SK-N-SH treated with all-trans-retinoic acid at 6 μM for 48 hours (cell line): ENCODE results near the gene RNF26.

Experiments used
- ATAC-seq: fragments of 200-7000 bp; cut with Tn5 transposase; 3 replicates; pipeline ENCODE4 v1.9.1; 2020; ENCODE audit warnings: mild to moderate bottlenecking, moderate library complexity
- ARNTL ChIP-seq: fragments of 450-650 bp; formaldehyde crosslinking; IDR thresholded peaks from 2 replicates; pipeline ENCODE4 v1.5.0; 2020; ENCODE audit warnings: low read depth, mild to moderate bottlenecking, moderate library complexity, borderline replicate concordance
- BACH2 ChIP-seq: fragments of 250-450 bp; sonication (Bioruptor Pico); IDR thresholded peaks from 2 replicates; pipeline ENCODE4 v1.9.0; 2021; ENCODE audit warnings: mild to moderate bottlenecking, borderline replicate concordance
- CSDC2 ChIP-seq: fragments of 250-450 bp; sonication (Bioruptor Pico); IDR thresholded peaks from 2 replicates; pipeline ENCODE4 v1.5.0; 2020; ENCODE audit warnings: mild to moderate bottlenecking, moderate library complexity
- ESRRG ChIP-seq: fragments of 250-450 bp; sonication (Bioruptor Pico); IDR thresholded peaks from 2 replicates; pipeline ENCODE4 v1.6.1; 2021; ENCODE audit warnings: mild to moderate bottlenecking
- GLIS3 ChIP-seq: fragments of 250-450 bp; sonication (Bioruptor Pico); IDR thresholded peaks from 2 replicates; pipeline ENCODE4 v1.5.0; 2020; ENCODE audit warnings: mild to moderate bottlenecking, moderate library complexity
- ISL1 ChIP-seq: fragments of 250-450 bp; sonication (Bioruptor Pico); IDR thresholded peaks from 2 replicates; pipeline ENCODE4 v2.1.2; 2022; ENCODE audit warnings: mild to moderate bottlenecking, moderate library complexity
- OSR1 ChIP-seq: fragments of 250-450 bp; sonication (Bioruptor Pico); IDR thresholded peaks from 2 replicates; pipeline ENCODE4 v1.8.0; 2022; ENCODE audit warnings: moderate library complexity, mild to moderate bottlenecking, inconsistent platforms
- RARB ChIP-seq: fragments of 250-450 bp; sonication (Bioruptor Pico); IDR thresholded peaks from 2 replicates; pipeline ENCODE4 v1.8.0; 2021; ENCODE audit warnings: mild to moderate bottlenecking, moderate library complexity
- SNAI2 ChIP-seq: fragments of 250-450 bp; sonication (Bioruptor Pico); IDR thresholded peaks from 2 replicates; pipeline ENCODE4 v1.5.0; 2020; ENCODE audit warnings: mild to moderate bottlenecking, moderate library complexity
- TCF4 ChIP-seq: fragments of 250-450 bp; sonication (Bioruptor Pico); IDR thresholded peaks from 2 replicates; pipeline ENCODE4 v1.8.0; 2021; ENCODE audit warnings: mild to moderate bottlenecking, moderate library complexity, borderline replicate concordance
- TOX ChIP-seq: fragments of 250-450 bp; sonication (Bioruptor Pico); IDR thresholded peaks from 2 replicates; pipeline ENCODE4 v1.8.0; 2021; ENCODE audit warnings: mild to moderate bottlenecking, moderate library complexity, borderline replicate concordance
- ZC3H10 ChIP-seq: fragments of 250-450 bp; sonication (Bioruptor Pico); IDR thresholded peaks from 2 replicates; pipeline ENCODE4 v1.5.1; 2021; ENCODE audit warnings: mild to moderate bottlenecking, moderate library complexity
- ZFP3 ChIP-seq: fragments of 250-450 bp; sonication (Bioruptor Pico); IDR thresholded peaks from 2 replicates; pipeline ENCODE4 v1.5.0; 2020; ENCODE audit warnings: mild to moderate bottlenecking, moderate library complexity
- ZFP30 ChIP-seq: fragments of 450-650 bp; formaldehyde crosslinking; IDR thresholded peaks from 2 replicates; pipeline ENCODE4 v1.5.0; 2022; ENCODE audit warnings: mild to moderate bottlenecking, moderate library complexity
- ZNF565 ChIP-seq: fragments of 450-650 bp; formaldehyde crosslinking; conservative IDR thresholded peaks from 2 replicates; pipeline ENCODE4 v1.5.0; 2020; ENCODE audit warnings: low read depth, mild to moderate bottlenecking, moderate library complexity
- ZNF70 ChIP-seq: fragments of 450-650 bp; formaldehyde crosslinking; IDR thresholded peaks from 2 replicates; pipeline ENCODE4 v1.5.0; 2020; ENCODE audit warnings: mild to moderate bottlenecking, moderate library complexity
- ZNF8 ChIP-seq: fragments of 450-650 bp; formaldehyde crosslinking; IDR thresholded peaks from 2 replicates; pipeline ENCODE4 v1.5.0; 2020; ENCODE audit warnings: mild to moderate bottlenecking, moderate library complexity
- TF ChIP-seq, protein P1 (sequence below): fragments of 250-450 bp; sonication (Bioruptor Pico); IDR thresholded peaks from 2 replicates; pipeline ENCODE4 v1.5.1; 2021; ENCODE audit warnings: mild to moderate bottlenecking, moderate library complexity
- TF ChIP-seq, protein P2 (sequence below): fragments of 250-450 bp; sonication (Bioruptor Pico); IDR thresholded peaks from 2 replicates; pipeline ENCODE4 v1.5.1; 2020; ENCODE audit warnings: low read depth, mild to moderate bottlenecking, moderate library complexity
- TF ChIP-seq, protein P3 (sequence below): fragments of 250-450 bp; sonication (Bioruptor Pico); IDR thresholded peaks from 2 replicates; pipeline ENCODE4 v1.5.0; 2020; ENCODE audit warnings: mild to moderate bottlenecking, moderate library complexity
- TF ChIP-seq, protein P4 (sequence below): fragments of 250-450 bp; sonication (Bioruptor Pico); IDR thresholded peaks from 2 replicates; pipeline ENCODE4 v1.8.0; 2021; ENCODE audit warnings: low read depth, mild to moderate bottlenecking, moderate library complexity, borderline replicate concordance

The RNF26 gene

DNA sequence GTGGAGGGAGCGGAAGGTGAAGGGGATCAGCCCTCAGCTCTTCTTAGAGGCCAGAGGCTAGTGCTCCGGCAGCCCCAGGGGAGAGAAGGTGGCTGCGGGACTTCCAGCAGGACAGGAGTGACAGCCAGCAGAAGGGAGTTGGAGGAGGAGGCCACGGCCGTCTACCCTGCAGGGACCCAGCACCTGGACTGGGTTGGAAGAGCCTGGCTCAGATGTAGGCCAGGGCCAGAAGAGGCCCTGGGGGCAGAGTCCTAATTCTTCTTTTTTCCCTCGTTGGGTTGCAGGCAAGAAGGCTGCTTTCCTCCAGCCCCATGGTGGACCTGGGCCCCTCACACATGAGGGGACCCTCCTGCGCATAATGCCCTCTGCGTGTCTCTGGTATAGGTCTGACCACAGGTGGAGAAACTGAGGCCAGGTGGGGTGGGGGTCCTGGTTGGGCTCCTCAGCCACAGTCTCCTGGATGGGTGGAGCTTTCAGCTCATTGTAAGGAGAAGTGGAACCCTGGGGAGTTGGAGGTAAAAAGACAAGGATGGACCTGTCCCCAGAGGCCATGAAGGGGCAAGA, 15.1 kb upstream of the RNF26 start:
- no peak for ATAC-seq
- no peak for TF ChIP-seq ZNF70 (CRISPR knock-in tag)
- TF ChIP-seq ISL1 (CRISPR knock-in tag): no peak
- TF ChIP-seq ZC3H10 (CRISPR knock-in tag): no peak
- TF ChIP-seq, protein P1, sequence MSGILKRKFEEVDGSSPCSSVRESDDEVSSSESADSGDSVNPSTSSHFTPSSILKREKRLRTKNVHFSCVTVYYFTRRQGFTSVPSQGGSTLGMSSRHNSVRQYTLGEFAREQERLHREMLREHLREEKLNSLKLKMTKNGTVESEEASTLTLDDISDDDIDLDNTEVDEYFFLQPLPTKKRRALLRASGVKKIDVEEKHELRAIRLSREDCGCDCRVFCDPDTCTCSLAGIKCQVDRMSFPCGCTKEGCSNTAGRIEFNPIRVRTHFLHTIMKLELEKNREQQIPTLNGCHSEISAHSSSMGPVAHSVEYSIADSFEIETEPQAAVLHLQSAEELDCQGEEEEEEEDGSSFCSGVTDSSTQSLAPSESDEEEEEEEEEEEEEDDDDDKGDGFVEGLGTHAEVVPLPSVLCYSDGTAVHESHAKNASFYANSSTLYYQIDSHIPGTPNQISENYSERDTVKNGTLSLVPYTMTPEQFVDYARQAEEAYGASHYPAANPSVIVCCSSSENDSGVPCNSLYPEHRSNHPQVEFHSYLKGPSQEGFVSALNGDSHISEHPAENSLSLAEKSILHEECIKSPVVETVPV (CRISPR knock-in tag): no peak
- no peak for TF ChIP-seq TOX (CRISPR knock-in tag)
- no peak for TF ChIP-seq CSDC2
- TF ChIP-seq ZFP30: no peak
- TF ChIP-seq ZNF8 (CRISPR knock-in tag): no peak
- no peak for TF ChIP-seq RARB (CRISPR knock-in tag)
- no peak for TF ChIP-seq ZNF565
- TF ChIP-seq, protein P2, sequence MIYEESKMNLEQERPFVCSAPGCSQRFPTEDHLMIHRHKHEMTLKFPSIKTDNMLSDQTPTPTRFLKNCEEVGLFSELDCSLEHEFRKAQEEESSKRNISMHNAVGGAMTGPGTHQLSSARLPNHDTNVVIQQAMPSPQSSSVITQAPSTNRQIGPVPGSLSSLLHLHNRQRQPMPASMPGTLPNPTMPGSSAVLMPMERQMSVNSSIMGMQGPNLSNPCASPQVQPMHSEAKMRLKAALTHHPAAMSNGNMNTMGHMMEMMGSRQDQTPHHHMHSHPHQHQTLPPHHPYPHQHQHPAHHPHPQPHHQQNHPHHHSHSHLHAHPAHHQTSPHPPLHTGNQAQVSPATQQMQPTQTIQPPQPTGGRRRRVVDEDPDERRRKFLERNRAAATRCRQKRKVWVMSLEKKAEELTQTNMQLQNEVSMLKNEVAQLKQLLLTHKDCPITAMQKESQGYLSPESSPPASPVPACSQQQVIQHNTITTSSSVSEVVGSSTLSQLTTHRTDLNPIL (CRISPR knock-in tag): no peak
- no peak for TF ChIP-seq ESRRG (CRISPR knock-in tag)
- no peak for TF ChIP-seq OSR1 (CRISPR knock-in tag)
- TF ChIP-seq, all 23 proteins: peak for 0

DNA sequence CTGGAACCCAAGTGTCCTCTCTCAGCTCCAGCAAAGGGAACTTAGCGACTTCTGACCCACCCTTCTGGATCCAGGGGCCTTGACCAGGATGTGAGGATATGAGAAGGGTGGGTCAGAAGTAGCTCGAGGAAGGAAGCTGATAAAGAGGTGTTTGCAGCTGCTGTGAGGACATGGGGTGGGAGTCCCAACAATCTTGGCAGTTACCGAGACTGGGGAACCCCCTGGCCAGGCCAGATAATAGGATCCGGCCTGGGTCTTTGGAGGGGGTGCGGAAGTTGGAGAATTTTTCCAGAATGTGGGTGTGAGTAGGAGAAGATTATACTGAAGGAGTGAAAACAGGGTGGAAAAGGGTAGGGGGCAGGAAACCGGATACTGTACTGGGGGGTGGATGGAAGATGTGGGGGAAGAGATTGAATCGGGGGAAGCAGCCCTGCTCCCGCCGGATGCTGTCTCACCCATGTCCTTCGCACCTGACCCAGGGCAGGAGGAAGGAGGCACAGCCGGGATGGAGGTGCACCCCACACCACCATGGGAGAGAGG, 14.6 kb upstream of the RNF26 start:
- no peak for ATAC-seq
- no peak for TF ChIP-seq TCF4
- no peak for TF ChIP-seq BACH2 (CRISPR knock-in tag)
- TF ChIP-seq TOX (CRISPR knock-in tag): no peak
- TF ChIP-seq, protein P3, sequence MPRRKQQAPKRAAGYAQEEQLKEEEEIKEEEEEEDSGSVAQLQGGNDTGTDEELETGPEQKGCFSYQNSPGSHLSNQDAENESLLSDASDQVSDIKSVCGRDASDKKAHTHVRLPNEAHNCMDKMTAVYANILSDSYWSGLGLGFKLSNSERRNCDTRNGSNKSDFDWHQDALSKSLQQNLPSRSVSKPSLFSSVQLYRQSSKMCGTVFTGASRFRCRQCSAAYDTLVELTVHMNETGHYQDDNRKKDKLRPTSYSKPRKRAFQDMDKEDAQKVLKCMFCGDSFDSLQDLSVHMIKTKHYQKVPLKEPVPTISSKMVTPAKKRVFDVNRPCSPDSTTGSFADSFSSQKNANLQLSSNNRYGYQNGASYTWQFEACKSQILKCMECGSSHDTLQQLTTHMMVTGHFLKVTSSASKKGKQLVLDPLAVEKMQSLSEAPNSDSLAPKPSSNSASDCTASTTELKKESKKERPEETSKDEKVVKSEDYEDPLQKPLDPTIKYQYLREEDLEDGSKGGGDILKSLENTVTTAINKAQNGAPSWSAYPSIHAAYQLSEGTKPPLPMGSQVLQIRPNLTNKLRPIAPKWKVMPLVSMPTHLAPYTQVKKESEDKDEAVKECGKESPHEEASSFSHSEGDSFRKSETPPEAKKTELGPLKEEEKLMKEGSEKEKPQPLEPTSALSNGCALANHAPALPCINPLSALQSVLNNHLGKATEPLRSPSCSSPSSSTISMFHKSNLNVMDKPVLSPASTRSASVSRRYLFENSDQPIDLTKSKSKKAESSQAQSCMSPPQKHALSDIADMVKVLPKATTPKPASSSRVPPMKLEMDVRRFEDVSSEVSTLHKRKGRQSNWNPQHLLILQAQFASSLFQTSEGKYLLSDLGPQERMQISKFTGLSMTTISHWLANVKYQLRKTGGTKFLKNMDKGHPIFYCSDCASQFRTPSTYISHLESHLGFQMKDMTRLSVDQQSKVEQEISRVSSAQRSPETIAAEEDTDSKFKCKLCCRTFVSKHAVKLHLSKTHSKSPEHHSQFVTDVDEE: no peak
- TF ChIP-seq ZC3H10 (CRISPR knock-in tag): no peak
- TF ChIP-seq ZFP30: no peak
- no peak for TF ChIP-seq CSDC2
- no peak for TF ChIP-seq RARB (CRISPR knock-in tag)
- no peak for TF ChIP-seq SNAI2
- no peak for TF ChIP-seq GLIS3
- TF ChIP-seq, protein P4, sequence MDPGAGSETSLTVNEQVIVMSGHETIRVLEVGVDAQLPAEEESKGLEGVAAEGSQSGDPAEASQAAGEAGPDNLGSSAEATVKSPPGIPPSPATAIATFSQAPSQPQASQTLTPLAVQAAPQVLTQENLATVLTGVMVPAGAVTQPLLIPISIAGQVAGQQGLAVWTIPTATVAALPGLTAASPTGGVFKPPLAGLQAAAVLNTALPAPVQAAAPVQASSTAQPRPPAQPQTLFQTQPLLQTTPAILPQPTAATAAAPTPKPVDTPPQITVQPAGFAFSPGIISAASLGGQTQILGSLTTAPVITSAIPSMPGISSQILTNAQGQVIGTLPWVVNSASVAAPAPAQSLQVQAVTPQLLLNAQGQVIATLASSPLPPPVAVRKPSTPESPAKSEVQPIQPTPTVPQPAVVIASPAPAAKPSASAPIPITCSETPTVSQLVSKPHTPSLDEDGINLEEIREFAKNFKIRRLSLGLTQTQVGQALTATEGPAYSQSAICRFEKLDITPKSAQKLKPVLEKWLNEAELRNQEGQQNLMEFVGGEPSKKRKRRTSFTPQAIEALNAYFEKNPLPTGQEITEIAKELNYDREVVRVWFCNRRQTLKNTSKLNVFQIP (CRISPR knock-in tag): no peak
- TF ChIP-seq, protein P2 (CRISPR knock-in tag): no peak
- TF ChIP-seq ZNF70 (CRISPR knock-in tag): no peak
- TF ChIP-seq ZFP3 (CRISPR knock-in tag): no peak
- TF ChIP-seq, protein P1 (CRISPR knock-in tag): no peak
- no peak for TF ChIP-seq ZNF8 (CRISPR knock-in tag)
- no peak for TF ChIP-seq ISL1 (CRISPR knock-in tag)
- TF ChIP-seq ARNTL (CRISPR knock-in tag): no peak
